Measurements from ENCODE around the gene RHEX.

RHEX gene

DNA sequence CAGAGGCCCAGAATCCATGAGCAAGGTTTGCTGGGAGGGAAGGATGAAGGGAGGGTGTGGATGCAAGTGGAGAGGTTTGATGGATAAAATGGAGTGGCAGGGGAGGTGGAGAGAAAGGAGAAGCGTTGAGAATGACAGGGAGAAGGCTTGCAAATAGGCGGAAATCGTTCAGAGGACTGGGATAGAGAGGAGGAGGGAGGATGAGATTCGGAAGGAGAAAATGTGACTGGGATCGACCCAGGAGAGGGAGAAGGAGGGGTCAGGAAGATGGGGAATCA, 63.8 kb downstream of the RHEX start:
- DNase-seq (ENCODE audit: low spot score): no peak

DNA sequence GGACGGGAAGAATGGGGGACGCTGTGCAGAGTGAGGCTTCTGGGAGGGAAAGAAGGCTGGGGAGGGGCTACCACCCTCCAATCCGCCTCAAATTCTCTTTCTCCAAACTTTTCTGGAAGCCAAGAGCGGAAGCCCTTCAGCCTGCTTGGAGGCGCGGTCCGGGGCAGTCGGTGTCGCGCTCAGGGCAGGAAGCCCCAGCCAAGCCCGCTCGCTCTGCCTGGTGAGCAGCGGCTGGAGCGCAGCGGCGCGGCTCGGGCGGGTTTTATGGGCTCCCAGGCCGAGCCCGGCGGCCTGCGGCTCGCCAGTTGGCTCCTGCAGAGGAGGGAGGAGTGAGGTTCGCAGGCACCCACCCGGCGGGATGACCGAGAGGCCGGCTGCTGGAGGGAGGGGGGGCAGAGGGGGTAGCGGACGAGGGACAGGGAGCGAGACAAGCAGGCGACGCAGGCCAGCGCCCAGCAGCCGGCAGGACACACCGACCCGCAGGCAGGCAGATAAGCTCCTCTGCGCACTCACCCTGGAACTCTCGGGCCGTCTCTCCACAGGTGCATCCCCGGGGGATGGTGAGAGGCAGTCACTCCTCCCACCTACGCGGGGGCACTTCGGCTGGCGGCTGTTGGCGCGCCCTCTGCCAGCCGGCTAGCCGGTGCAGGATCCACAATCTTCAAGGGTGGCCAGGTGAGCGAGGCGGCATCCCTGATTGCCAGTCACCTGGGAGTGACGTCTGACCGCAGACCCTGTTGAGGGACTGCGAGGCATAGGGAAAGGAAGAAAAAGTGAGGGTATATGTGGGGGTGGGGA, 64.4 kb downstream of the RHEX start, which contains the start of gene AVPR1B:
Gene AVPR1B (minus strand): TSS at position 238 of the 798 bp plus-strand sequence. CDS start 498 bp downstream, outside the sequence.
- DNase-seq (ENCODE audit: low spot score): no peak

DNA sequence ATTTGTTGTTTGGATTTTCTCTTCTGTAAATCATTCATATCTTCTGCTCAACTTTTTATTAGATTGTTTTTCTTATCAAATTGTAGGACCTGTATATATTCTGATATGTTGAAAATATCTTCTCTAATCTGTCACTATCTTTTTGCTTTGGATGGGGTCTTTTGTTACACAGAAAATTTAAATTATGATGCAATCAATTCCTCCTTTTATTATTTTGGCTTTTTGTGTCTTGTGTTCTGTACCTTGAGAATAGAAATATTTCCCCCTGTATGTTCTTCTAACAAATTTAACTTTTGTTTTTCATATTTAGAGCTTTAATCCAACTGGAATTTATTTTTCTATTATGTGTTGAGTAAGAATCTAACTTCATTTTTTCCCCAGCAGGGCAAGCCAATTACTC, 67.4 kb downstream of the RHEX start:
- no peak for DNase-seq (ENCODE audit: low spot score)

DNA sequence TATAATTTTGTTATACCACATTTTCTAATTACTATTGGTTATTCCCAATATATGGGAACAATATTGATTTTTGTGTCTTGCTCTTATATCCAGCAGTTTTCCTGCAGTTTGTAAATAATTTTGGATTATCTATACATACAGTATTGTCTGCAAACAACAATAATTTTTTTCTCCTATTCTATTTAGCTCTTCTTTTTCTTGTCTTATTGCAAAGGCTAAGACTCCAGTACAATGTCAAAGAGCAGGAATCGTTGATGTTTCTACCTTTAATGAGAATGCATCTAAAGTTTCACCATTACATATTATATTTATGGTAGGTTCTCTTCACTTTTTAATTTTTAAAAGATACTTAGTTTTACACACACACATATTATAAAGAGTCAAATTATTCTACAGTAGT, 68.3 kb downstream of the RHEX start:
- DNase-seq (ENCODE audit: low spot score): no peak

DNA sequence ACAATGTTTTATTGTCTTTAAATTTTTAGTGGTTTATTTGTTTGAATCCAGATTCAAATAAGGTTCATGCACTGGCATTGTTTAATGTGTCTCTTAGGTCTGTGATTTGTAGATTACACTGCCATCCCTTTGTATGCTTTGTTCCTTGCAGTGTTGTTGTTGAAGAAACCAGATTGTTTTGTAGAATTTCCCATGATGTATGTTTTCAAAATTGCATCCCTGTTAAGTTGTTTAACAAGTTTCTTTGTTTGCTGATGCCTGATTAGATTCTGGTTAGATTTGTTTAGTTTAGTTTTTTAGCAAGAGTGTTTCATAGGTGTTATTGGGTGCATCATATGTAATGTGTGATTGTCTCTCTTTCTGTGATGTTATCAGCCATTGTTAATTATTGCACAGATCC, 69.7 kb downstream of the RHEX start:
- no peak for DNase-seq (ENCODE audit: low spot score)

DNA sequence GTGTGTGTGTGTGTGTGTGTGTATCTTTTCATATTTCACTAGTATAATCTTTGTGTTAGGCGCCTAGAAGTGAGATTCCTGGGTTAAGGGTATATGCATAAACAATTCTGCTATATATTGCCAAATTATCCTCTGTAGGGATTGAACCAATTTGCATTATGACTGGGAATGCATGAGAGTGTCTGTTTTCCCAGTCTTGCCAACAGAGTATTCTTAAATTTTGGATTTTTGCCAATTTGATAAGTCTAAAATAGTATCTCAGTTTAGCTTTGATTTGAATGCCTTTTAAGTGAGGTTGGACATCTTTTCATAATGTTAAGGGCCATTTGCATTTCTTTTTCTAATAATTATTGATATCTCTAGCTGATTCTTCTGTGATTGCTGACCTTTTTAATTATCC, 72.4 kb downstream of the RHEX start:
- DNase-seq (ENCODE audit: low spot score): no peak

DNA sequence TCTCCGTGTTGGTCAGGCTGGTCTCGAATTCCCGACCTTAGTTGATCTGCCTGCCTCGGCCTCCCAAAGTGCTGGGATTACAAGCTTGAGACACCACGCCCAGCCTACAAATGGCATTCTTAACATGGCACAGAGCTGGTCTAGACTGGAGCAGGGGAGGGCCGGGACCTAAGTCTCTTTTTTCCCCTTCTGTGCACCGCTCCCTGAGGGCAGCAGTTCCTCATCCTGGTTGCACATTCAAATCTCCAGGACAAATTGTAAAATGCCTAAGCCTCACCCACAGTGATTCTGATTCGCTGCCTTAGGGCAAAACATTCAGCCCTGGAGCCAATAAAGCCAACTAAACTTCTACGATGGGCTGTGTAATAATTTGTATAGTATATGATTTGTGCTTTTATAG, 74.4 kb downstream of the RHEX start:
- no peak for DNase-seq (ENCODE audit: low spot score)

DNA sequence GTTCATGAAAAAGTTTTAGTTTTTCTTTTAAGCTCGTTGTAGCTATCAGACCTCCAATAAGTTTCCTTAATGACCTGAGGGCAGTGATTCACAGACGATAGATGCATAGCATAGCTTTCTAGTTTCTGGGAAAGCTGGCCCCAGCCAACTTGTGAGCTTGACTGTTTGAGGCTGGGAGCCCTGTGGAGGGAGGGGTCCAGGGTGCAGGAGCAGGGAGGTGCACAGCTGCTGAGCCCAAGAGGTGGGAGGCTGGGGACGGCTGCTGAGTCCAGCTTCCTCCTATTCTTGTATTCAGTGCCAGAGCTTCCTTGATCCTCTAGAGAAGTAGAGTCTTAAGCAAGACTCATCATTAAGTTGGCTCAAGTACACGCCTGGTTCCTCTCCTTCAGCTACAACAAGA, 75.2 kb downstream of the RHEX start:
- peak; percentile 49 for DNase-seq (ENCODE audit: low spot score)

DNA sequence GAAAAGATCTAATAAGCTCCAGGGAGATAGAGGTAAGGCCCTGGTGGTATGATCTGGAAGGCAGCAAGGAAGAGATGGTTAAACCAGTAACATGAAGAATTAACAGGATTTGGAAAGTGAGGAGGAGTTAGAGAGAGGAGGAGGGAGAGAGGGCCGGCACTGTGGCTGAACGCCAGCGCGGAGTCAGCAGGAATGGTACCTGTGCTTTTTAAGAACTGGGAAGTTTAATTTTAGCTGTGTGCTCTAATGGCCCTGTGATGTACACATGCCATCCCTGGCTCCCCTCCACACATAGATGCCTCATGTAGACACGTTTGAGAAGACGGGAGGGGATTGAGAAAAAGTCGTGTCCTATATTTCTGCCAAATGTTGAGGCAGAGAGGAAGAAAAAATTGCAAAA, 78.1 kb downstream of the RHEX start:
- DNase-seq (ENCODE audit: low spot score): no peak

DNA sequence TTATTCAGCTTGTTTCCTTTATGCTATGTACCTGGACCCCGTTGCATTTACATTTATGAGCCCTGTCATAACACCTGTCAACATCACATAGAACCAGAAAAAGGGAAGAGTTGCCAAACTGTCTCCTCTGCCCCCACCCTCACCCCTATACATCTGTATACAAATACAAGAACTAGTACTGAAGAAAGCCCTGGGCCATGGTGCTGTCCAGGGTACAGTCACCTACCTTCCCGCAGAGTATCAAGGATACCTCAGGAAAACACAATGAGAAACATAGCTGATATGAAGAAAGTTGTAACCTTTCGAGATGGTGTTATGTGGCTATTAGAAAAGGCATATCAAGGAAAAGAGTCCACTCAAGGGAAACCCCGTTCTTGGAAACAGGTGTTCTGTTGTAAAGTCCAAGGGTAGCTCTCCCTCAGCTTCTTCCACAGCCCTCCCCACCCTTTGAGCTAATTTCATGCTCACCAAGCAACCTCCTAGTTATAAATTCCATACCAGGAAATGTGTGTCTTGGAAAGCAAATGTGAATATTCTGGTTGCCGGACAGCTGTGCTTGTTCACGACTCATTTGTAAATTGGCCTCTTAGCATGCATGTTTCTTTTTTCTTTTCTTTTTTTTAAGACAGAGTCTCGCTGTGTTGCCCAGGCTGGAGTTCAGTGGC, 80.9 kb downstream of the RHEX start:
- DNase-seq (ENCODE audit: low spot score): no peak

DNA sequence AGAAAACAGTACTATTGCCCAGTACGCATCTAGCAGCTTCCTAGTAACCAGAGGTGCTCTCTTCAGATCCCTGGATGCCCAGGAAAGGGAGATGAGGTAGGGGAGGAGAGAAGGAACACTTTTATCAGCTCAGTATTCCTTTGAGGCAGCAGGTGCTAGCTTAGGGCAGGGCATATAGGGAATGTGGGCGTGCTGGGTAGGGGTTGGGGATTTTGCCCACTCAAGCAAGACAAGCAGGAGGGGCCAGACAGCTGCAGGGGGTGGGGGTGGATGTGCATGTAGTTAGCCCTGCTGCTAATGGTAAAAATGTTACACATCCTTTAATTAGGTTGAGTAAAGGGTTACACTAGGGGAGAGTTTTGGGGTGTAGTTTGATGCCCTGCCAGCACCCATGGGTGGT, 82.3 kb downstream of the RHEX start:
- DNase-seq (ENCODE audit: low spot score): no peak

DNA sequence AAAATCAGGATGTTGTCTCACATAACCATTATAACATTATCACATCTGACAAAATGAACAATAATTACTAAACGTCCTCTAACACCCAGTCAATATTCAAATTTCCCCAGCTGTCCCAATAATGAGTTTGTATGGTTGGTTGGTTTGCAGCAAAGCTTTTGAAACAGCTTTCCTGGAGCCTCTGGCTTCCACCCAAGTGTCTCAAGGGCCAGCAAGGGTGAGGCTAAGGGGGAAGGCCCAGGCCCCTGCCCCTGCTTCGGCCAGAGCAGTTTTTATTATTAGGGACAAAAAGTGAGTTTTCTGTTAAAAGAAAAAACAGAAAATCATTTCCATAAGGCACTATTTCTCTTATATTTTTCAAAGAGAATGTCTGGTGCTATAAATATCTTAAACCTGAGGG, 83.3 kb downstream of the RHEX start:
- no peak for DNase-seq (ENCODE audit: low spot score)

DNA sequence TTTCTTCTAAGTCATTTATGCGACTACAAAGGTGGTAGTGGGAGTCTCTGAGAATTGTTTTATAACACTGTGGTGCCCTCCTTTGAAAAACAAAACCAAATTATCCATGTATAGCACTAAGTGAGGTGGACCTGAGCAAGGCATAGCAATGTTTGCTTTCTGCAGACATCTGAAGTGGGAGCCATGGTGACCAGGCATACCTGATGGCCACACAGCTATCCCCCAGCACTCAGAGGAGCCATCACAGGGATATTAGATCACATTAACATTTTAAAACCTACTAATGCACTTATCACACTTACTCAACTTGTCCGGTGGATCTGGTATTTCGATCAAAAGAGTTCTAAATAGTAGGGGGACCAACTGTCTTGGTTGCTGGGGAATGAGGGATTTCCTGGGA, 89.0 kb downstream of the RHEX start:
- no peak for DNase-seq (ENCODE audit: low spot score)

DNA sequence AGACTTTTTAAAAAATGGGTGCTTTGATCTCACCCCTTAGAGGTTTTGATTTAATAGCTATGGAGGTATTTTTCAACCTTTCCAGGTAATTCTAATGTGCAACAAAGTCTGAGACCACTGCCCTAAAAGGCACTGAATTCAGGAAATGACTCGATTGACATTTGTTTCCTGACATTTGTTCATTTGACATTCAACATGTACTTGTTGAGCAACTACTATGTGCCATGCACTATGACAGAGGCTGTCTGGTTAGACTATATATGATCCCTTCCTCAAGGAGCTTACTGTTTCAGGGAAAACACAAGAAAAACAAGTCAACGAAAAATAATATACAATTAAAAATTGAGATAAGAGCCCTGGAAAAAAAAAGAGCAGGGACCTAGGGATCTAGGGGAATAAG, 89.8 kb downstream of the RHEX start:
- DNase-seq (ENCODE audit: low spot score): no peak

DNA sequence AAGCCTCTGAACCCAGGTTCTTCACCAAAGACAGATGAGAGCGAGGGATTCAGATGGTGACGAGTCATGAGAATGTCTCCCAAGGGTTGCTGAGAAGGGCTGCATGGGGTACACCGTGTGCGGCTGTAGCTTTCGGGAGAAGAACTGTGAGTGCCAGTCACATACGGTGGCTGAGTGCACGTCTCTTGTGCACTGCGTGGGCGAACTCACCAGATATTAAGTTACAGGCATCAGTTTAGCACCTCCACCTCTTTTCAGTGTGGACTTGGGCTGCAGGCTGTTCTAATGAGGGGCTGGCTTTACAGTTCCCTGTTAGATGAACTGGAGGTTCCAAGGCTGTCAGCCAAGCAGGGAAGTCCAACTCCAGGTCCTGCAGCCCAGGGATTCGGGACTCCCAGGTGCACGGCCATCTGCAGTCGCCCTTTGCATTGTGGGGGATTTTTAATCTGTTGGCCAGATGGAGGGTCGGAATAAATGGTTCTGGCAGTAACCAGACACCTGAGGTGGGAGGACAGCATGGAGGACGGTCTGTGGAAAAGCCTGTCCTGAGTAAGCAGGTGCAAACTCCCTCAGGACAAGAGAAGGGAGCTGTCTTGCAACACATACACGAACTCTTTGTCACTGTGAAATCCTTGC, 90.7 kb downstream of the RHEX start:
- DNase-seq (ENCODE audit: low spot score): no peak

DNA sequence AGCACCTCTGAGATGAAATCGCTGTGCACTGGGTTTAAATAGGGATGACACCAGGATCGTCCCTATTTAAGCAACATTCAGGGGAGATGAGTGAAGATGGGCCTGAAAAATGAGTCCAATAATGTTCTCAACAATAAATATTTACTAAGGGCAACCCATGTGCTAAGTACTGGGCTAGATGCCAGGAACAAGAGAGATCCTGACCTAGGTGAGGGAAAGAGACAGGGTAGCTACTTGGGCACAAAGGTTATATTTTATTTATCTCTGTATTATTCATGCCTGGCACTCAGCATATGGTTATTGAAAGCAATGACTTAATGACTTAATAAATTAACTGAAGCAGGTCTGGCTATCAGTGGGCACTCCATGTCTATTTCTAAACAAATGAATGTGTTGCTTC, 91.6 kb downstream of the RHEX start:
- no peak for DNase-seq (ENCODE audit: low spot score)

DNA sequence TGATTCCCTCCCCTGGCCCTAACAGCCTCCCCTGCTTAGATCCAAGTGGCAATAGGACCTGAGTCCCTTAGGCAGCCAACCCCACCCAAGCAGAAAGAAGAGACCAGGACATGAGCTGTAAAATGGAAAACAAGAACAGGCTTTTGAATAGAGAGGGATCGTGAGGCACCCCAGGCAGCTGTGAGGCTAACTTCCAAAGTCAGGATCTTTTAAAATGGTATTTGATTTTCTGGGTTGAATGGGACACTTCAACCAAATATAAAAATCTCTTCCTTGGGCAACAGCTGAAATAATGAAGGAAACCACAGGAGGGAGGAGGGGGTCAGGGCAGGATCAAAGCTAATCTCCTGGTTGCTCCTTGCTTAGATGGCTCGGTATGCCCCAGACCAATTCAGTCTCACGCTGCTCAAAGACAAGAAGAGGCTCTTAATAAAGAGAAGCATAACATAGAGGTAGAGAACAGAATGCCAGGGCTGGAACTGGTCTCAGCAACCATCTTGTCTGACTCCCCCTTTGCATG, 92.9 kb downstream of the RHEX start:
- DNase-seq (ENCODE audit: low spot score): no peak

Data from COLO829 (cell line).